ENCODE results near the gene GAPDHS. TPM values are rescaled to one million over a fixed set of nuclear protein-coding genes. Genes with fewer than 3 reads are reported as not detected.

GAPDHS gene
- total and polyA plus RNA-seq, 2 of the 13 experiments (the other 11 are each of a cell fraction or from before 2014, with no cell fraction given) = not detected

DNA sequence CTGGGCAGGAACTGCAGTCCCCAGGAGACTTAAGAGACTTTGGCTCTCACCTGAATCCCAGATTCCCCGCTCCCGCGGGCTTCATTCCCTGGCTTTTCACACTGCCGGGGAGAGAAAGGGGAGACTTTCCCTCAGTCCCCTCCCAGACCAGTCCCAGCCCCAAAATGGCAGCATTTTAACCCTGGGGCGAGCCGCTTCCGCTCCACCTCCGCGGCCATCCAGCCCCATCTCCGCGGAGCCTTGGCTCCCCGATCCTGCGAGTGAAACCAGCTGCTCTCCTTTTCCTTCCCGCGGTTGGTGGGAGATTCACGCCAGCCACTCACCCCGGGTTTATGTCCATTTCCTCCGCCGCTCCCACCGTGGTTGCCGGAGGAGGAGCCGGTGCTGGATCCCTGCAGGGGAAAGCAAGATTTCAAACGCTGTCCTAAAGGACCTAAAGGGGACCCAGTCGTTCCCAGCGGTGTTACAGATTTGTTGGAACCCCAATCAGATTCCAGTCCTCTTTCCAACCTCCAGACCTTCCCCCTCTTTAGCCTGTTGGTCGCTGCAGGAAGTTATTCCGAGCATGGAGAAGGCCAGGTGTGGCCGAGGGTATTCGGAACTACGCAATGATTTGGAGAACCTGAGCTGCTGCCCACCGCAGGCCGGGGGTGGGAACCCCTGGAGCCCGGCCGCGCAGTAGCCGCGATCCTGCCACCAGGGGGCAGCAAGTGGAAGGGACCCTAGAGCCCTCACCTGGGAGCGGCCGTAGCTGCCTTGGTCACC lies 23.2 kb upstream of the GAPDHS start (continued):
- no peak for TF ChIP-seq ZNF253 (CRISPR knock-in tag; IDR thresholded peaks at IDR 0.05; ENCODE audit: borderline replicate concordance)
- peak; percentile 76 for TF ChIP-seq THAP11 (CRISPR knock-in tag; IDR thresholded peaks at IDR 0.05)
- no peak for TF ChIP-seq ZFP90 (CRISPR knock-in tag; IDR thresholded peaks at IDR 0.05; ENCODE audit: borderline replicate concordance)
- peak; percentile 78; the same call in 1 of the 2 replicates for TF ChIP-seq KDM4B (CRISPR knock-in tag; IDR thresholded peaks at IDR 0.05)
- TF ChIP-seq, protein P1, sequence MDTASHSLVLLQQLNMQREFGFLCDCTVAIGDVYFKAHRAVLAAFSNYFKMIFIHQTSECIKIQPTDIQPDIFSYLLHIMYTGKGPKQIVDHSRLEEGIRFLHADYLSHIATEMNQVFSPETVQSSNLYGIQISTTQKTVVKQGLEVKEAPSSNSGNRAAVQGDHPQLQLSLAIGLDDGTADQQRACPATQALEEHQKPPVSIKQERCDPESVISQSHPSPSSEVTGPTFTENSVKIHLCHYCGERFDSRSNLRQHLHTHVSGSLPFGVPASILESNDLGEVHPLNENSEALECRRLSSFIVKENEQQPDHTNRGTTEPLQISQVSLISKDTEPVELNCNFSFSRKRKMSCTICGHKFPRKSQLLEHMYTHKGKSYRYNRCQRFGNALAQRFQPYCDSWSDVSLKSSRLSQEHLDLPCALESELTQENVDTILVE (CRISPR knock-in tag; IDR thresholded peaks at IDR 0.05) = peak; percentile 69; the same call in 1 of the 2 replicates
- TF ChIP-seq CENPX (CRISPR knock-in tag; IDR thresholded peaks at IDR 0.05) = no peak
- TF ChIP-seq ZEB1 (IDR thresholded peaks at IDR 0.05; ENCODE audit: insufficient replicate concordance, low read depth) = peak; percentile 92
- peak; percentile 53; the same call in 1 of the 2 replicates for TF ChIP-seq ATF2 (CRISPR knock-in tag; IDR thresholded peaks at IDR 0.05)
- TF ChIP-seq, protein P2, sequence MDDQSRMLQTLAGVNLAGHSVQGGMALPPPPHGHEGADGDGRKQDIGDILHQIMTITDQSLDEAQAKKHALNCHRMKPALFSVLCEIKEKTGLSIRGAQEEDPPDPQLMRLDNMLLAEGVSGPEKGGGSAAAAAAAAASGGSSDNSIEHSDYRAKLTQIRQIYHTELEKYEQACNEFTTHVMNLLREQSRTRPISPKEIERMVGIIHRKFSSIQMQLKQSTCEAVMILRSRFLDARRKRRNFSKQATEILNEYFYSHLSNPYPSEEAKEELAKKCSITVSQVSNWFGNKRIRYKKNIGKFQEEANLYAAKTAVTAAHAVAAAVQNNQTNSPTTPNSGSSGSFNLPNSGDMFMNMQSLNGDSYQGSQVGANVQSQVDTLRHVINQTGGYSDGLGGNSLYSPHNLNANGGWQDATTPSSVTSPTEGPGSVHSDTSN (CRISPR knock-in tag; IDR thresholded peaks at IDR 0.05; ENCODE audit: borderline replicate concordance) = no peak; the same call in 1 of the 2 replicates
- TF ChIP-seq ZNF563 (CRISPR knock-in tag; IDR thresholded peaks at IDR 0.05) = peak; percentile 19; the same call in 1 of the 2 replicates
- peak; percentile 100 for TF ChIP-seq TEAD3 (CRISPR knock-in tag; optimal IDR thresholded peaks at IDR 0.05; ENCODE audit: borderline replicate concordance)
- 0 out of 2 replicates have a peak, but pooled peaks have one; percentile 13 for TF ChIP-seq HMG20A (CRISPR knock-in tag; IDR thresholded peaks at IDR 0.05; ENCODE audit: borderline replicate concordance)
- no peak for TF ChIP-seq ZNF142 (CRISPR knock-in tag; IDR thresholded peaks at IDR 0.05)
- no peak for TF ChIP-seq FOXM1 (CRISPR knock-in tag; IDR thresholded peaks at IDR 0.05)
- TF ChIP-seq ZBTB46 (CRISPR knock-in tag; IDR thresholded peaks at IDR 0.05; ENCODE audit: borderline replicate concordance) = no peak
- 0 out of 2 replicates have a peak, but pooled peaks have one; percentile 34 for TF ChIP-seq SSRP1 (CRISPR knock-in tag; IDR thresholded peaks at IDR 0.05)
- TF ChIP-seq YEATS4 (CRISPR knock-in tag; IDR thresholded peaks at IDR 0.05; ENCODE audit: borderline replicate concordance) = 0 out of 2 replicates have a peak, but pooled peaks have one; percentile 12
